ENCODE data around the gene SEC14L2.
"Not testable (repeated sequence)": the region's sequence is repeated elsewhere in the genome, so short reads cannot be mapped to it uniquely, and the experiment has no call there.

The SEC14L2 gene

DNA sequence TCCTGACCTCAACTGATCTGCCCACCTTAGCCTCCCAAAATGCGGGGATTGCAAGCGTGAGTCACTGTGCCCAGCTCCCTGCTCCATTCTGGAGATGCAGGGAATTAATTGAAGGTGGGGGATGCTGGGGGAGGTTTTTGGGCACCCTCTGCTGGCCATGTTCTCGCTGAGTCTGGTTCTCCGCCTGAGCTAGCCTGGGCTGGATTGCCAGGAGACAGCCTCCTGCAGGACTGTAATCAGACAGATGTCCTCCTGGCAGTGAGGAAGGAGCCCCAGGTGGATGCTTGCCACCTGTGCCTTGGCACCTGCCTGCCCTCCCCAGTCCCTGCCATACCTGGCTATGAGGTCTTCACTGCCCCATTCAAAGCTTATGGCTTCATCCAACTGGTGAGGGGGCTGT is 34.1 kb downstream of the SEC14L2 start:
- DNase-seq, result no peak

DNA sequence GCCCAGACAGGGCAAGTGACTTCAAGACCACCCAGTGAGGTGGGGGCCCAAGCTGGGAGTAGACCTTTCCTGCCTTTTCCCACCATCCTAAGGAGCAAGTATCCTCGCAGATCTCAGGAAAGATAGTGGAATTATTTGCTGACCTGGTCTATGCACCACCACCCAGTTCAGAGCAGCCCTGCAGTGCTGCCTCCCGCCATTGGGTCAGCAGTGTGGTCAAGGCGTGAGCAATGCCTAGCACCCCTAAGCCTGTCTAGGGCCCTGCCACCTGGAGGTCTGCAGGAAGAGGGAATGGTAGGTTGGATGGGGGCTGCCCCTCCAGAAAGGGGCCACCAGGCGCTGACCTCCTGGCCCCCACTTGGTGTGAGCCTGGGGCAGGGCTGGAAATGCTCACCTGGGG is 35.3 kb downstream of the SEC14L2 start:
- no peak for DNase-seq

DNA sequence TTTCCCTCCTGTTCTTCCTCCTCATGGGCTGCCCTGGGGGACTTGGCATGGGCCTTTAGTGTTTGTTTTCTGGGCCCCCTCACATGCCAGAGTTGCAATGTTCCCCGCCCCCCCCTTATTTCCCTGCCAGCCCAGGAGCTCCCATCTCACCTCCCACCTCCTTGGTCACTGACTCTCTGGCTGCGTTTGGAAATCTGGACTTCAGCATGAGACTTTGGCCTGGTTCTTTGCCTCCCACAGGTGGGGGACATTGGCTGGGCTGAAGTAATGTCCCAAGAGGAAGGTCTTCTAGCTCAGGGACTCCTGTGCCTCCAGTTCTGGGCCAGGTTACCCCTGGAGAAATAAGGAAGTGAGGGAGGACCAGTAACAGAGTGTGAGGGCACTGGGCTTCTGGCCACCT is 35.7 kb downstream of the SEC14L2 start:
- DNase-seq, result no peak

DNA sequence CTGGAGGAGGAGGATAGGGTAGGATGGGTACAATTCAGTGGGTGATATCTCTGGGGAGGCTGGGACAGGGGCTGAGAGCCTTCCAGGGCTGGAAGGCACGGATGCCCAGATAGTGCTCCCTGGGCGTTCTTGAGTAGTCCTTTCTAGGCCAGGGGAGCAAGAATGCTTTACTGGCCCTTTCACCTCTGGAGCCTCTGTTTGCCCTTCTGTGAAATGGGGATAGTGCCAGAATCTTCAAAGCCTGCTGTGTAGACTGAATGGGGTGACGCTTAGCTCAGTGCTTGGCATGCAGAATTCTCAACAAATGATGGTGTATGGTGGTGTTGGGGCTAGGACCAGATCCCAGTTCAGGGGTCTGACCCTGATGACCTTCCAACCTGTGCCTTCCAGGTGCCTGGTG is 36.4 kb downstream of the SEC14L2 start:
- no peak for DNase-seq

DNA sequence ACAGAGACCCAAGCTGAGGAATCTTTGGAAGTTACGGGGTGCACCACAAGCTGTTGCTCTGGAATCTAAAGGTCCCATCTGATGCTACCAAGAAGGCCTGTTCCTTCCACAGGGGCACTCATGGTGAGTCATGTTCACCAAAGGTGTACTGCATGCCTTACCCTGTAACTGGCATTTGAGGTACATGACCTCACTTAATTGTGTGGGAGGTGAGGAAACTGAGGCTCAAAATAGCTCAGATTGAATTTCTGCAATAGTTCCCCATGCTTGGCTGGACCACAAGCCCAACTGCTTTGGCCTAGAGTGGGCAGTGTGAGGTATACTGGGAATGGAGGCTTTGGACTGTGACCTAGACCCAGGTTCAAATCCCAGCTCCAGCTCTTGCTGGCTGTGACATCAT is 37.0 kb downstream of the SEC14L2 start:
- DNase-seq, result no peak

DNA sequence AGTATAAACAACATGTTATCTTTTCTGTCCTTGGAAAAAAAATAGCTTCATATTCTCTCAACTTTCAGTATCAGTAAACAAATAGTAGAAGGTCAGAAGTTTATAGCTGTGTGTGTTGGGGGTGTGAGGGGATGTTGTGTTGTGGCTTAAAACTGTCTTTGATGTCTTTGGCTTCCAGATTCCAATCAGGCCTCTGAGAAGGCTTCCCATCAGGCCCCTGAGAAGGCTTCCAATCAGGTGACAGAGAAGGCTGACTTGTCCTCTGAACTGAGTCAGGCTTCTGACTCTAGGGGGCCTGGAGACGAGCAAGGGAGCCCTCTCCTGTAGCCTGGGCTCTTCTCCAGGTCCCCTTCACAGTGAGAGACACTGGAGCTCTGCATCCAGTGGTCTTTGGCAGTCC is 38.0 kb downstream of the SEC14L2 start:
- DNase-seq, result no peak

DNA sequence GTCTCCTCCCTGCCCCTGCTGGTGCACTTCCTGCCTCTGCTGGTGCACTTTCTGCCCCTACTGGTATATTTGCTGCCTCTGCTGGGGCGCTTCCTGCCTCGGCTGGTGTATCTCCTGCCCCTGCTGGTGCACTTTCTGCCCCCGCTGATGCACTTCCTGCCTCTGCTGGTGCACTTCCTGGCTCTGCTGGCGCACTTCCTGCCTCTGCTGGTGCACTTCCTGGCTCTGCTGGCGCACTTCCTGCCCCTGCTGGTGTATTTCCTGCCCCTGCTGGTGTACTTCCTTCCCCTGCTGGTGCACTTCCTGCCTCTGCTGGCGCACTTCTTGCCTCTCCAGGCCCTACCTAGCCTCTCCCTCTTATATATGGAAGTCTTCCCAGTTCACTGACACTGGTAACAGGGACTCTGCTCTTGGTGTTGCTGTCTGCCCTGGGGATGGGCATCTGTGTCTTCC is 38.9 kb downstream of the SEC14L2 start:
- no peak for DNase-seq

DNA sequence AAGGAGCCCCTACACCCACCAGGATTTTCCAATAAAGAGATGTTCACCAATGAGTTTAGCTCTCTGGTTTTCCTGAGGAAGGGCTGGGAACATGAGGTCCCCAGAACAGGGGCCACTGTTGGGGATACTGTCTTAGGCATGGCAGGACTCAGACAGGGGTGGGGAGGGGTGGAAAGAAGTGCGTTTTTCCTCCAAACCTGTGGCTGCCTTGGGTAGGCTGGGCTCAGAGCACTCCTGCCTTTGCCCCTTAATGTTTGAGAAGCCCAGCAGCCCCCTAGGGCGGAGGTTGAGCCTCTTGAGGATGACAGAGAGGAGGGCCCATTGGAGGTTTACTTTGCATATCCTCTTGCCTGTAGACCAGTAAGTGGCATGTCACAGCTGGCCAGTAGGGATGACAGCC is 39.4 kb downstream of the SEC14L2 start:
- no peak for DNase-seq

DNA sequence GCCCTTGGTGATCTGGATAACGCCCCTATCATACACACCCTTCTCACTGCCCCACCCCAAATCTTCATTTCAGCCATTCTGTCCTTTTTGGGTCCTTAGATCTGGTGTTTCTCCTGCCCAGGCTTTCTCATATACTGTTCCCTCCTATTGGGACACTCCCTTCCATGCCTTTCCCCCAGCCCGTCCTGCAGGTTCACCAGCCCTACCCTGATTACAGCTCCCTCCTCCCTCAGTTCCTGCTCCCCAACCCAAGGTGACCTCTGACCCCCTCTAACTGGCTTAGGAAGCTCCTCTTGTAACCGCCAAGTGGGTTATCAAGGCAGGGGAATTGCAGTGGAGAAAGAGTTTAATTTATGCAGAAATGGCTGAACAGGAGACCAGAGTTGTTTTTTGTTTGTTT is 41.7 kb downstream of the SEC14L2 start:
- DNase-seq, result no peak

DNA sequence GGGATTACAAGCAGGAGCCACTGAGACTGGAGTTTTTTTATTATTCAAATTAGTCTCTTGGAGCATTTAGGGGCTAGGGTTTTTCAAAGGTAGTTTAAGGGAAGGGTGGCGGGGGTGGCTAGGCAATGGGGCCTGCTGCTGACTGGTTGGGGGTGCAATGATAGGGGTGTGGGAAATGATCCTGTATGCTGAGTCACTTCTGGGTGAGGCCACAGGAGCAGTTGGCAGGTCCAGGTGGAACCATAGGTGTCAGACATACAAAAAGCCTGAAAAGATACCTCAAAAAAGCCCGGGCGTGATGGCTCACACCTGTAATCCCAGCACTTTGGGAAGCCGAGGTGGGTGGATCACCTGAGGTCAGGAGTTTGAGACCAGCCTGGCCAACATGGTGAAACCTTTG is 42.4 kb downstream of the SEC14L2 start:
- DNase-seq, result no peak

DNA sequence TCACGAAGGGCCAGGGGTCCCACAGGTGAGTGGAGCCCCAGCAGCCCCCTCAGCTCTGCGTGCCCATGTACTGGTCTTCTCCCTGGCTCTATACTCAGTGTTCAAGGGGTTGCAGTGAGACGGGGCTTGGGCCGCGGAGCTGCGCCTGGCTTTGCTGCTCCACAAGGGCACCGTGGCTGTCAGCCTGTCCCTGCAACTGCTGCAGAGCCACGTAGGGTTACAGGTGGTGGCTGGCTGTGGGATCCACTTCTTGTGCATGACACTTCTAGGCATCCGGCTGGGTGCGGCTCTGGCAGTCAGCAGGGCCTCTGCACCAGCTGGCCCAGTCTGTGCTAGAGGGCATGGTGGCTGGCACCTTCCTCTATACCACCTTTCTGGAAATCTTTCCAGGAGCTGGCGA is 43.0 kb downstream of the SEC14L2 start:
- DNase-seq, result no peak

DNA sequence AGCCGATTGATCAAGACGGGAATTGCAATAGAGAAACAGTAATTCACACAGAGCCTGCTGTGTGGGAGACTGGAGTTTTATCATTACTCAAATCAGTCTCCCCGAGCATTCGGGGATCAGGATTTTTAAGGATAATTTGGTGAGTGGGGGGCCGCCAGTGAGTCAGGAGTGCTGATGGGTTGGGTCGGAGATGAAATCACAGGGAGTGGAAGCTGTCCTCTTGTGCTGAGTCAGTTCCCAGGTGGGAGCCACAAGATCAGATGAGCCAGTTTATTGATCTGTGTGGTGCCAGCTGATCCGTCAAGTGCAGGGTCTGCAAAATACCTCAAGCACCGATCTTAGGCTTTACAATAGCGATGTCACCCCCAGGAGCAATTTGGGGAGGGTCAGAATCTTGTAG is 44.3 kb downstream of the SEC14L2 start:
- no peak for DNase-seq

DNA sequence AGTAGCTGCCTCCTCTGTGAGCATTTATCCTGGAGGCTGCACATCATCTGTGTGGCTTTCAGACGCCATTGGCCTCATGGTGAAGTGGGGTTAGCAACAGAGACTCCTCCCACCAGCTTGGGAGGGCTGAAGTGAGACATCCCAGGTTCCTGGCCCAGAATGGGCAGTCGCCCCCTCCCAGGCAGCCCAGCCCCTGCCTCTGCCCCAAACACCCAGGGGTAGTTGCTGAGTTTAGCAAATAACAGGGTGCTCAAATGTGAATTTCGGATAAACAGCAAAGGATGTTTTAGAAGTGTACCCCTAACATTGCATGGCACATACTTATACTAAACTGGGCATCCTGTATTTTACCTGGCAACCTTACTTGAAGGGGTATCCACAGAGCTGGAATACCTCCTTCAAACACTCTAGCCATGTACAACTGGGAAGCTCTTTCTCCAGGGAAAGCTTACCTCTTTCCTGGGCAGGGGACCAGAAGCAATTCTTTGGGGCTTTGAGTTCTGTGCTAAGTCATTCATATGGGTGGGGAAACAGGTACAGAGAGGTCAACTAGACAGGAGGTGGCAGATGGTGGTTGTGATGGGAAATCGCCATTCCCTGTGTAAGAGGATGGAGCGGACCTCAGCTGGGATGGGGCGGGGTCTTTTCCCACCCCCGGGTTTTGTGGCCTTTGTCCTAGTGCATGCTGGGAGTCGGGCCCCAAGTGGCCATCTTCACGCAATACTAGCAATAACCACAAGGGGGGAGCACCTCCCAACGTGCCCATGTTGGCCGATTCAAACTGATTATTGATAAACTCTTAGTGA is 48.0 kb downstream of the SEC14L2 start:
- no peak for DNase-seq

DNA sequence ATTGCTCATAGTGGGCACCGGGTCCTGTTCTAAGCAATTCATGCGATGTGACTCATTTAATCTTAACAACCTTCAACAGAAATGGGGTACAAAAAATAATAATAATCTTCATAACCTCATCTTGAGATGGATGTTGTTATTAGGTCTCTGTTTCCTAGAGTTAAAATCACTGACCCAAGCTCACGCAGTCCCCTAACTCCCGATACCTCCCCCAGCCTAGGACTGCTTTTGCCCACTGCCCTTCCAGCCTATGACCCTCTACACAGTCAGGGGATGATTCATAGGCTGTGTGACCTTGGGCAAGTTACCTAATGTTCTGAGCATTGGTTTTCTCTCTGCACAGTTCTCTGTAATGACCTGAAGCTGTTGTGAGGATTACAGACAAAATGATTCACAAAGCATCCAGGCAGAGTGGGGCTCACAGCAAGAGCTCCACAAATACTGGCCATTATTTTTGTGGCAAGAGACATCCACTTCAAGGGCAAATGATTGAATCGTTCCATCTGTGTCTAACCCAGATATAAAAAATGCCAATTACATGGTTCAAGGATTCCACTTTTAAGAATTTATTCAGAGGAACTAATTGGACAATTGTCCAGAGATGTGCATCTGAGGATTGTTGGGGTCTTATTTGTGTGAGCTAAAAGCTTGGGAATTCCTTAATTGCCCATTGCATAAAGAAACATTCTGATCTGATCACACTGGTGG is 48.8 kb downstream of the SEC14L2 start:
- DNase-seq, result no peak

DNA sequence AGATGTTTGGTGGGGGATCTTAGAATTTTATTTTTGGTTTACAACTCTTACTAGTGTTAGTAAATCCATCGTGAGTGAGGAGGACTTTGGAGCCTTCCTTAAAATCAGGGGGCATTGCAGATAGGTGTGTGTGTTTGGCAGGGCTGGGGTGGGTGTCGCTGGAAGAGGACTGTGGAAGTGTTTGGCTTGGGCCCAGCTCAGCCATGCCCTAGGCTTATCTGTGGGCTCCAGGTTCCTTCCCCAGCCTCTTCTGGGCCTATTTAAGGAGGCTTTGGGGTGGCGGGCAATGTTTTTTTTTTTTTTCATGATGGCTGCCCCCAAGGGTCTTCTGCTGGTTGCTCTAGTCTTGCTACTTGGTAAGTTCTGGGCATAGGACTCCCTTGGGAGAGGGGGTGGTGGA is 50.8 kb downstream of the SEC14L2 start:
- DNase-seq, result no peak

DNA sequence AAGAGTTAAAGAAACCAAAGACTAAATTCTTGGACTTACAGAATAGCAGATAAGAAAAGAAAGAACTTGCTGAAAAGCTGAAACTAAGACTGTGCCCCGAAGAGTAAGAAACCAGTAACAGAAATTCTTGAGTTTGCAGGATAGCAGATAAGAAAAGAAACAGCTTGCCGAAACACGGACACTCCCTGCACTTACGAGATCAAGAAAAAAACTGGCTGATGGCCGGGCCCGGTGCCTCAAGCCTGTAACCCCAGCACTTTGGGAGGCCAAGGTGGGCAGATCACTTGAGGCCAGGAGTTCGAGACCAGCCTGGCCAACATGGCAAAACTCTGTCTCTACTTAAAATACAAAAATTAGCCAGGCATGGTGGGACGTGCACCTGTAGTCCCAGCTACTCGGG is 54.7 kb downstream of the SEC14L2 start:
- not testable (repeated sequence) for DNase-seq

DNA sequence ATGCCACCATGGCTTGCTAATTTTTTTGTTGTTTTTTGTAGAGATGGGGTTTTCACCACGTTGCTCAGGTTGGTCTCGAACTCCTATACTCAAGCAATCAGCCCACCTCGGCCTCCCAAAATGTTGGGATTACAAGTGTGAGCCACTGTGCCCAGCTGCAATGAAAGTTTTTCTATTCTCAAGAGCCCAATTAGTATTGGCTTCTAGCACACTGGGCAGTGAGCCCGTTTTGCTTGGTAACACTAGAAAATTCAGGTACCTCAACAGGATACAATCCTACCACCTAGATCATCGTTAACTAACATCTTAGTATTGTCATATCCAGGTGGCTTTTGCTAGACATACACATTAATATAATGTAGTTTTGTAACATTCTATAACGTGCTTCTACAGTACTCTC is 56.0 kb downstream of the SEC14L2 start:
- DNase-seq, result no peak

DNA sequence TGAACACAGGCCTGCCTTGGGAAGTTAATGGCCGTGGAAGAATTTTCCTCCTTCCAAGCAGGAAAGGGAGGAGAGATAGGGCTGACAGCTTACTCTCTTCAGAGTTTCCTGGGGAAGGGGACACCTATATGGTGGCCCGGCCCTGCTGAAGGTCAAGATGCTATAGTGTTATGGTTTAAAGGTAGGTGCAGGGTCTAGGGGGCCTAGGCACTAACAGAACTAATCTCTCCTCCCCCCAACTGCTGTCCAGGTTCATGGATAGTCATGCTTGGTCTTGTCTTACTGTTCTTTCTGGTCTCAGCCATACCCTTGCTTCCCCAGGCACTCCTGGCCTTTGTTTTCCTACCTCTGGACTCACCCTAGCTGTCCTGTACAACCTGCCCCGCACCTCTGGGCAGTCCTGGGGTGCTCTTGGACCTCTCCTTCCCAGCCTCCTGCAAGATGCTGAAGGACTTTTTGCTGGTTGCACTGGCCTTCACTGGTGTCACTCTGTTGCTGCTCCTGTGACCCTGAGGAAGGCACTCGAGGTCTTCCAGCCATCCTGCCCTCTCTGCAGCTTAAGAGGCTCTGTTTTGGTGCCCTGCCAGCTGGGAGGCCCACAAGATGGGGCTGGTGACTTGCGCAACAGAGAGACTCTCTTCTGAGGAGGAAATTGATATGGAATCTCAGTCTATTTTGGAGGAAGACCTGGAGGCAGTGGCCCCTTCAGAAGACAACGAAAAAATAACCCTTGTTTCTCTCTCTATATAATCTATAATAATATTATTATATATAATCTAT is 57.1 kb downstream of the SEC14L2 start:
- no peak for DNase-seq

DNA sequence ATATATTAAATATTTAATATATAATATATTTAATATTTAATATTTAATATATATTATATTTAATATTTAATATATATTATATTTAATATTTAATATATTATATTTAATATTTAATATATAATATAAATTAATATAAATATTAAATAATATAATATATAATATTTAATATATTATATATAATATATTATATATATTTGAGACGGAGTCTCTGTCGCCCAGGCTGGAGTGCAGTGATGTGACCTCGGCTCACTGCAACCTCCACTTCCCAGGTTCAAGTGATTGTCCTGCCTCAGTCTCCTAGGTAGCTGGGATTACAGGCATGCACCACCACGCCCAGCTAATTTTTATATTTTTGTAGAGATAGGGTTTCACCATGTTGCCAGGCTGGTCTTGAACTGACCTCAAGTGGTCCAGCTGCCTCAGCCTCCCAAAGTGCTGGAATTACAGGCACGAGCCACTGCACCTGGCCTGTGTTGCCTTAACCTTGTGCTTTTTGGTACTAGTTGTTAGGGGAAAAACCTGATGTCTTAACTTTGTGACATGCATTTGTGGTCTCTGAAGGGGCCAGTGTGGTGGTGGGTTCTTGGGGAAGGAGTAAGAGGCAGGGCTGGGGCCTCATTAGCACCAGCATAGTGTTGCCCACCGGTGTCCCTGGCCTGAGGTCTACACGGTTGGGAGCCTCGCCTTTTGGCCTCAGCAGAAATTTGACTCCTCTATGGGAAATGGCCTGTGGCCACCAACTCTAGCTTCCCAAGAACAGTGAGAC is 58.4 kb downstream of the SEC14L2 start:
- DNase-seq, result no peak

DNA sequence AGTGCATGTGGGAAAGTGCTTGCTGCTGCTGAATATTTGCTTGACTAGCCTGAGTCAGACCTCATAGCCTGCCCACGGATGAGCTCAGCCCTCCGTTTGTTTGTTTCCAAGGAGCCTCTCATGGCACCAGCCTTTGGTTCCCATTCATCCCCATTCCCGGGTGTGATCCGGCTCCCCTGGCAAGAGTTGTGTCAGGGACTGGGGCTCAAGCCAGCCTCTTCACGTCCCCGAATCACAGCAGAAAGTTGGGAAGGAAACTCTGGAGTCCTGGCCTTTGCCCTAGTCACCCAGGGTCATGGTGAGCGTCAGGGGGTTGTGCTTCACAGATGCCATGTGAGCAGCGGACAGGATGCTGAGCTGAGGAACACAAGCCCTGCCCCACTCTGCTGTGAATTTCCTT is 61.2 kb downstream of the SEC14L2 start:
- no peak for DNase-seq

DNA sequence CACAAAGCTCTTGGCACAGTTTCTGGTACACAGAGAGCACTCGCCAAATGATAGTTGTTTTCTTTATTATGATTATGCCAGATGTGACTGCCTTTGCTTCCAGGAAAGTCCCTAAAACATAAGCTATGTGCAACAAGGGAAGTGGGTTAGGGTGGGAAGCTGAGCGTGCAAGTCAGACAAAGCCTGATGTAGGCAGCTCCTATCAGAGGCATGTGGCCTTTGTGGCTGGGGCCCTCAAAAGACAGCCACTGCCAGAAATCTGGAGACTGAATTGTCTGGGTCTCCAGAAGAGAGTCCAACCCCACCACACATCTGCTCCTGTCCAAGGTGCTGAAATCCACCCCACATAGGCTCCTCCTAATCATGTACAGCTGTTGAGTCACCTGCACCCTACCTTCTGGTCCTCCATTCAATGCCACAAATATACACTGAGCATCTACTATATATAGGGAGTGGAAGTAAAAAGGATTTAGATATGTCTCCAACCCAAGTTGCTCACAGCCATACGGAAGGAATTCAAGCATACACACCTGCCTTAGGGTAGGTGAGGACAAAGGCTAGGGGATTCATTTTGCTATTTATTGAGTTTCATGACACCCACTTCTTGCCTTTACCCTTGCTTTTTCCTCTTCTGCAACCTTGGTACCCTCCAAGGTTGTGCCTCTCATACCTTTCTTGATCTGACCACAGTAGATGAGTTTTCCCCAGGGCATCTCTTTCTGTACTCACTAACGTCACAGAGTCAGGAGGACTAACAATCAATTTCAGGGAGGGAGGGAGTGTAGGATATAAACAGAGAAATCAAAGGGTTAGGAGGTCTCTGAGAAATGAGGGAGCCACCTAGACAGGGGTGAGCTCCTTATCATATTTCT is 62.6 kb downstream of the SEC14L2 start:
- no peak for DNase-seq

DNA sequence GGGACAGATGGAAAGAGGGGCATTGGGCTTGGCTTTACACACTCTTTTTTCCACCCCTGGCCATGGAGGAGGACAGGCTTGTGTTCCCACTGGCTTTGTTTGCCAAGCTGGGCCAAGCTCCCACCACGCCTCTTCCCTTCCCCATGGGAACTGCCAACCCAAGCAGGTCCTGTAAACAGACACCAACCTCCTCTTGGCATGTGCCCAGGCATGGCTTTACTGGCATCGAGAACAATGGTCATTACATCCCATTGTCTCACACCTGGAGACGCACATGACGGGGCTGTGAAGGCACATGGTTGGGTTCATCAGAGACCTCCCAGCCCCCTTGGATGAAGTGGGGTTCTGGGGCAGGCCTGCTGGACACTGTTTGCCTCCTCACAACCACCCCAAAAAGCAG is 63.3 kb downstream of the SEC14L2 start:
- no peak for DNase-seq
